T-helper 2 cell treated with Interferon-gamma antibody and Interleukin-4, amounts not matched to agents 5 μg/mL and 100 μg/mL, for 36 hours (primary cell): ENCODE measurements around the gene LOXHD1.

ENCODE experiments used
- DNase-seq: peaks from one replicate; pipeline ENCODE4 v3.0.0; 2021; ENCODE audit warnings: low spot score
- H3K27ac Mint-ChIP-seq: one replicate; pipeline ENCODE4 v1.8.0; 2021; ENCODE audit warnings: mild to moderate bottlenecking, mixed read lengths
- H3K27me3 Mint-ChIP-seq: one replicate; pipeline ENCODE4 v1.8.0; 2021; ENCODE audit warnings: low read depth, mixed read lengths
- H3K36me3 Mint-ChIP-seq: one replicate; pipeline ENCODE4 v1.8.0; 2021; ENCODE audit warnings: low read depth, mixed read lengths
- H3K4me1 Mint-ChIP-seq: one replicate; pipeline ENCODE4 v1.8.0; 2021; ENCODE audit warnings: low read depth, mixed read lengths
- H3K4me3 Mint-ChIP-seq: one replicate; pipeline ENCODE4 v1.8.0; 2022; ENCODE audit warnings: mild to moderate bottlenecking, moderate library complexity, mixed read lengths
- H3K9me3 Mint-ChIP-seq: one replicate; pipeline ENCODE4 v1.8.0; 2021; ENCODE audit warnings: mixed read lengths

The LOXHD1 gene

GRCh38 chr18:46428368-46428767 is 228.7 kb downstream of the LOXHD1 start:
- Mint-ChIP-seq H3K27ac (no peak overlapping the region), H3K4me3 (no peak overlapping the region), H3K4me1 (no peaks in the 10 kb centered on the region), H3K27me3 (peaks cover 15% of the 10 kb centered on the region), H3K9me3 (no peaks in the 10 kb centered on the region), H3K36me3 (no peaks in the 10 kb centered on the region)
- DNase-seq, result no peak

GRCh38 chr18:46427216-46427995 is 229.6 kb downstream of the LOXHD1 start:
- no peak for DNase-seq
- Mint-ChIP-seq H3K27me3 (peaks cover 15% of the 10 kb centered on the region), H3K9me3 (no peaks in the 10 kb centered on the region), H3K27ac (no peak overlapping the region), H3K4me3 (no peak overlapping the region), H3K36me3 (no peaks in the 10 kb centered on the region), H3K4me1 (no peaks in the 10 kb centered on the region)
